HEK293 (cell line): ENCODE measurements around the gene SRCIN1.

Experiments used
- CTCF ChIA-PET: fragments of 350-600 bp; formaldehyde crosslinking; extraction: SDS; loops from one replicate; lab custom pipeline; 2021; ENCODE audit warnings: antibody characterized with exemption; lab: Yijun Ruan, JAX
- POLR2A ChIA-PET: fragments of 300-600 bp; formaldehyde crosslinking; extraction: SDS; loops from one replicate; lab custom pipeline; 2020; ENCODE audit warnings: antibody characterized with exemption, inconsistent platforms; lab: Yijun Ruan, JAX
- H3K27ac ChIP-seq: fragments of 200-500 bp; sonication (Bioruptor generic); 2 replicates; pipeline ENCODE4 v1.5.1; 2014; ENCODE audit warnings: low read depth, low read length, control low read depth, inconsistent platforms; ENCODE audit errors: extremely low read depth
- H3K36me3 ChIP-seq, 2 experiments: fragments of 200-500 bp in 1 of 2; sonication (Bioruptor generic) in 1 of 2; 1 replicate in 1 of 2; 2 replicates in 1 of 2; pipeline ENCODE4 v1.5.1; 2014 to 2017; ENCODE audit warnings: inconsistent platforms in 2 of 2, low read length in 2 of 2; ENCODE audit not compliant: control insufficient read depth in 2 of 2, insufficient read depth in 1 of 2
- H3K4me1 ChIP-seq: fragments of 200-500 bp; sonication (Bioruptor generic); 2 replicates; pipeline ENCODE4 v1.5.1; 2014; ENCODE audit warnings: mild to moderate bottlenecking, low read length, inconsistent platforms; ENCODE audit not compliant: control insufficient read depth, insufficient read depth
- H3K4me3 ChIP-seq: 2 replicates; pipeline ENCODE4 v1.5.1; 2011; ENCODE audit warnings: low read depth, mild to moderate bottlenecking, control low read depth, low read length, moderate library complexity
- H3K9me3 ChIP-seq: fragments of 200-500 bp; sonication (Bioruptor generic); 2 replicates; pipeline ENCODE4 v1.5.1; 2014; ENCODE audit warnings: low read depth, low read length, inconsistent platforms; ENCODE audit not compliant: control insufficient read depth, insufficient read depth
- ELK4 ChIP-seq: IDR thresholded peaks from 2 replicates; pipeline ENCODE4 v1.6.1; 2011; ENCODE audit warnings: mild to moderate bottlenecking, low read depth, low read length, borderline replicate concordance
- GLIS1 ChIP-seq: fragments of 450-650 bp; formaldehyde crosslinking; IDR thresholded peaks from 2 replicates; pipeline ENCODE4 v1.5.1; 2016; ENCODE audit warnings: missing biosample characterization, missing genetic modification characterization
- HOXD13 ChIP-seq: sonication (generic); formaldehyde crosslinking; IDR thresholded peaks from 2 replicates; pipeline ENCODE4 v1.8.0; 2022; ENCODE audit warnings: missing genetic modification reagents, borderline replicate concordance
- IKZF3 ChIP-seq: fragments of 450-650 bp; IDR thresholded peaks from 2 replicates; pipeline ENCODE4 v1.5.0; 2018; ENCODE audit warnings: missing biosample characterization, mild to moderate bottlenecking, missing genetic modification characterization, moderate library complexity
- PRDM1 ChIP-seq: fragments of 450-650 bp; formaldehyde crosslinking; IDR thresholded peaks from 2 replicates; pipeline ENCODE4; 2016; ENCODE audit warnings: missing biosample characterization, missing genetic modification characterization
- ZBTB10 ChIP-seq: fragments of 450-650 bp; formaldehyde crosslinking; IDR thresholded peaks from 2 replicates; pipeline ENCODE4 v1.5.1; 2016; ENCODE audit warnings: missing biosample characterization, missing genetic modification characterization
- ZBTB26 ChIP-seq: fragments of 450-650 bp; formaldehyde crosslinking; optimal IDR thresholded peaks from 2 replicates; pipeline ENCODE3; 2016; ENCODE audit warnings: missing biosample characterization, mild to moderate bottlenecking, missing genetic modification characterization
- ZIC2 ChIP-seq: fragments of 450-650 bp; formaldehyde crosslinking; IDR thresholded peaks from 2 replicates; pipeline ENCODE4 v1.5.1; 2016; ENCODE audit warnings: missing biosample characterization, missing genetic modification characterization
- ZNF10 ChIP-seq: fragments of 450-650 bp; formaldehyde crosslinking; IDR thresholded peaks from 2 replicates; pipeline ENCODE4 v1.5.1; 2017; ENCODE audit warnings: missing biosample characterization, missing genetic modification characterization
- ZNF157 ChIP-seq: fragments of 450-650 bp; formaldehyde crosslinking; IDR thresholded peaks from 2 replicates; pipeline ENCODE4 v1.5.1; 2016; ENCODE audit warnings: missing biosample characterization, missing genetic modification characterization
- ZNF16 ChIP-seq: fragments of 450-650 bp; formaldehyde crosslinking; IDR thresholded peaks from 2 replicates; pipeline ENCODE4 v1.5.1; 2016; ENCODE audit warnings: low read depth, missing biosample characterization, missing genetic modification characterization
- ZNF174 ChIP-seq: fragments of 450-650 bp; formaldehyde crosslinking; IDR thresholded peaks from 2 replicates; pipeline ENCODE4 v1.5.0; 2017; ENCODE audit warnings: missing biosample characterization, mild to moderate bottlenecking, missing genetic modification characterization
- ZNF266 ChIP-seq: fragments of 450-650 bp; formaldehyde crosslinking; IDR thresholded peaks from 2 replicates; pipeline ENCODE4 v1.5.1; 2016; ENCODE audit warnings: missing biosample characterization, missing genetic modification characterization, low read depth
- ZNF449 ChIP-seq: fragments of 450-650 bp; formaldehyde crosslinking; IDR thresholded peaks from 2 replicates; pipeline ENCODE4 v1.5.1; 2017; ENCODE audit warnings: missing biosample characterization, mild to moderate bottlenecking, missing genetic modification characterization, moderate library complexity
- ZNF473 ChIP-seq: fragments of 450-650 bp; formaldehyde crosslinking; IDR thresholded peaks from 2 replicates; pipeline ENCODE4 v1.5.1; 2017; ENCODE audit warnings: missing biosample characterization, missing genetic modification characterization
- ZNF513 ChIP-seq: fragments of 450-650 bp; IDR thresholded peaks from 2 replicates; pipeline ENCODE4 v1.5.1; 2018; ENCODE audit warnings: missing biosample characterization, missing genetic modification characterization
- ZNF610 ChIP-seq: fragments of 450-650 bp; formaldehyde crosslinking; IDR thresholded peaks from 2 replicates; pipeline ENCODE4 v1.5.1; 2016; ENCODE audit warnings: missing biosample characterization, missing genetic modification characterization, borderline replicate concordance
- ZNF664 ChIP-seq: fragments of 450-650 bp; formaldehyde crosslinking; IDR thresholded peaks from 2 replicates; pipeline ENCODE4 v1.5.1; 2016; ENCODE audit warnings: missing biosample characterization, missing genetic modification characterization
- ZNF768 ChIP-seq: fragments of 450-650 bp; formaldehyde crosslinking; IDR thresholded peaks from 2 replicates; pipeline ENCODE4 v1.5.1; 2018; ENCODE audit warnings: missing biosample characterization, mild to moderate bottlenecking, missing genetic modification characterization

SRCIN1 gene

GRCh38 chr17:38597375-38597774, 8.4 kb downstream of the SRCIN1 start:
- no peak overlapping the region for H3K4me3 ChIP-seq
- H3K36me3 ChIP-seq = no peaks in the 10 kb centered on the region
- no peak overlapping the region for H3K27ac ChIP-seq
- H3K4me1 ChIP-seq = peaks cover 16% of the 10 kb centered on the region
- TF ChIP-seq ZNF768 (tag by site-specific recombination) (no peak), ZNF266 (tag by site-specific recombination) (no peak), ZNF610 (tag by site-specific recombination) (no peak), PRDM1 (tag by site-specific recombination) (no peak), ZNF157 (tag by site-specific recombination) (no peak), ZNF174 (tag by site-specific recombination) (no peak), ZNF664 (tag by site-specific recombination) (peak; percentile 53), ZNF513 (tag by site-specific recombination) (0 out of 2 replicates have a peak, but pooled peaks have one; percentile 35), ZBTB26 (tag by site-specific recombination) (no peak), IKZF3 (no peak), ZBTB10 (tag by site-specific recombination) (no peak)
- CTCF ChIA-PET = interaction anchor here (0.6 to 19.3 kb wide), 7 partner anchors 8 to 105 kb away, joined by 3 to 188 read pairs (median 6); partner anchors contain the start of gene SRCIN1
- POLR2A ChIA-PET = interaction anchor here (1.7 kb wide), 1 partner anchor 38 kb away, joined by 6 read pairs; no protein-coding TSS in a partner anchor
- no peaks in the 10 kb centered on the region for H3K9me3 ChIP-seq

GRCh38 chr17:38596651-38597050, 9.1 kb downstream of the SRCIN1 start:
- no peak overlapping the region for H3K27ac ChIP-seq
- ChIA-PET CTCF (interaction anchor here (0.8 to 19.3 kb wide), 7 partner anchors 9 to 87 kb away, joined by 3 to 188 read pairs (median 9); partner anchors contain the start of gene SRCIN1), POLR2A (no interaction called here)
- no peaks in the 10 kb centered on the region for H3K9me3 ChIP-seq
- no peak overlapping the region for H3K4me3 ChIP-seq
- H3K4me1 ChIP-seq = peaks cover 9% of the 10 kb centered on the region; the same call in 1 of the 2 replicates
- H3K36me3 ChIP-seq = no peaks in the 10 kb centered on the region
- peak; percentile 88 for TF ChIP-seq ZNF10 (tag by site-specific recombination)
- TF ChIP-seq ZNF16 (tag by site-specific recombination) = no peak

GRCh38 chr17:38595892-38596291, 9.9 kb downstream of the SRCIN1 start:
- Histone ChIP-seq H3K9me3 (no peaks in the 10 kb centered on the region), H3K27ac (no peak overlapping the region), H3K4me3 (no peak overlapping the region), H3K36me3 (no peaks in the 10 kb centered on the region), H3K4me1 (peaks cover 2% of the 10 kb centered on the region; the same call in 1 of the 2 replicates)
- ChIA-PET CTCF (interaction anchor here (0.6 to 19.3 kb wide), 7 partner anchors 9 to 263 kb away, joined by 3 to 188 read pairs (median 4); partner anchors contain the start of gene SRCIN1), POLR2A (interaction anchor here (0.7 kb wide), 1 partner anchor 169 kb away, joined by 3 read pairs; no protein-coding TSS in a partner anchor)
- TF ChIP-seq ZIC2 (tag by site-specific recombination) = peak; percentile 24; the same call in 1 of the 2 replicates
- TF ChIP-seq GLIS1 (tag by site-specific recombination) = peak; percentile 81
- TF ChIP-seq HOXD13 (CRISPR knock-in tag) = no peak
- TF ChIP-seq ZNF473 (tag by site-specific recombination) = no peak
- TF ChIP-seq ELK4 = no peak
- TF ChIP-seq ZNF449 (tag by site-specific recombination) = no peak
